Neural progenitor cell (in vitro differentiated cells): ENCODE results near the gene MYORG. TPM values are rescaled to one million over a fixed set of nuclear protein-coding genes. Genes with fewer than 3 reads are reported as not detected.

Experiments
- DNase-seq: peaks from one replicate; pipeline ENCODE4 v3.0.0-alpha.2; 2016; ENCODE audit warnings: low spot score
- H2AFZ ChIP-seq: fragments of 200-600 bp; sonication (generic); replicated peaks from 2 replicates; pipeline ENCODE4 v1.6.1; 2016; ENCODE audit warnings: antibody characterized with exemption
- H3F3A ChIP-seq: fragments of 200-600 bp; sonication (generic); 2 replicates; pipeline ENCODE4 v1.6.1; 2016; ENCODE audit warnings: antibody characterized with exemption, low read depth
- H3K27ac ChIP-seq: fragments of 200-600 bp; sonication (generic); 2 replicates; pipeline ENCODE4 v1.5.1; 2016; ENCODE audit warnings: mild to moderate bottlenecking
- H3K27me3 ChIP-seq: fragments of 200-600 bp; sonication (generic); 2 replicates; pipeline ENCODE4 v1.6.1; 2016; ENCODE audit warnings: mild to moderate bottlenecking, moderate library complexity
- H3K36me3 ChIP-seq: fragments of 200-600 bp; sonication (generic); 2 replicates; pipeline ENCODE4 v1.5.1; 2016
- H3K4me1 ChIP-seq: fragments of 200-600 bp; sonication (generic); 2 replicates; pipeline ENCODE4 v1.6.1; 2016; ENCODE audit warnings: mixed run types
- H3K4me2 ChIP-seq: fragments of 200-600 bp; sonication (generic); 2 replicates; pipeline ENCODE4 v1.6.1; 2016
- H3K4me3 ChIP-seq: fragments of 200-600 bp; sonication (generic); 2 replicates; pipeline ENCODE4 v1.5.1; 2016
- H3K79me2 ChIP-seq: fragments of 200-600 bp; sonication (generic); 2 replicates; pipeline ENCODE4 v1.6.1; 2016; ENCODE audit warnings: low read depth
- H3K9ac ChIP-seq: fragments of 200-600 bp; sonication (generic); 2 replicates; pipeline ENCODE4 v1.6.1; 2016
- H3K9me3 ChIP-seq: fragments of 200-600 bp; sonication (generic); 2 replicates; pipeline ENCODE4 v1.5.1; 2016; ENCODE audit warnings: low read depth
- H4K20me1 ChIP-seq: fragments of 200-600 bp; sonication (generic); 2 replicates; pipeline ENCODE4 v1.6.1; 2016; ENCODE audit warnings: low read depth
- H3K27ac Mint-ChIP-seq: 3 replicates; pipeline ENCODE4 v1.8.0; 2021; ENCODE audit warnings: mixed read lengths
- H3K27me3 Mint-ChIP-seq: 2 replicates; pipeline ENCODE4 v1.8.0; 2022; ENCODE audit warnings: low read depth, mild to moderate bottlenecking, inconsistent platforms, moderate library complexity, mixed read lengths; ENCODE audit not compliant: insufficient read depth
- H3K36me3 Mint-ChIP-seq: 3 replicates; pipeline ENCODE4 v1.8.0; 2021; ENCODE audit warnings: mixed read lengths
- H3K4me1 Mint-ChIP-seq: 3 replicates; pipeline ENCODE4 v1.8.0; 2021; ENCODE audit warnings: mixed read lengths
- H3K4me3 Mint-ChIP-seq: 3 replicates; pipeline ENCODE4 v1.8.0; 2021; ENCODE audit warnings: mild to moderate bottlenecking, moderate library complexity, mixed read lengths
- H3K9me3 Mint-ChIP-seq: 3 replicates; pipeline ENCODE4 v1.8.0; 2020; ENCODE audit warnings: mixed read lengths
- CTCF ChIP-seq: fragments of 200-600 bp; sonication (generic); IDR thresholded peaks from 2 replicates; pipeline ENCODE4 v1.5.1; 2017; ENCODE audit warnings: antibody characterized with exemption, mild to moderate bottlenecking
- EZH2 ChIP-seq: fragments of 200-600 bp; sonication (generic); IDR thresholded peaks from 2 replicates; pipeline ENCODE4 v1.6.1; 2017; ENCODE audit warnings: antibody characterized with exemption, mild to moderate bottlenecking, moderate library complexity
- EZH2phosphoT487 ChIP-seq: fragments of 200-600 bp; sonication (generic); IDR thresholded peaks from 2 replicates; pipeline ENCODE4 v1.6.1; 2017; ENCODE audit warnings: antibody characterized with exemption
- total RNA-seq: library from RNA; depleted of rRNA; stranded (reverse); fragments of >200 nt; gene quantifications from 2 replicates; pipeline ENCODE4 v1.2.3, GENCODE V29; 2015; ENCODE audit warnings: low replicate concordance

MYORG gene
- total RNA-seq, 1 donor from 2014 or later = 0.04 TPM

GRCh38 chr9:34382054-34382453 is 5.4 kb upstream of the MYORG start:
- no peak overlapping the region for H3K27ac Mint-ChIP-seq
- no peak overlapping the region for H3K4me3 ChIP-seq

GRCh38 chr9:34381323-34381722 is 4.6 kb upstream of the MYORG start:
- Histone ChIP-seq H3K4me3 (peak overlapping the region; percentile 52), H3K4me1 (peaks cover 7% of the 10 kb centered on the region), H3K9me3 (no peaks in the 10 kb centered on the region), H3K79me2 (no peaks in the 10 kb centered on the region), H3K4me2 (peak overlapping the region; percentile 86), H3K27ac (no peak overlapping the region), H3K27me3 (peaks cover 87% of the 10 kb centered on the region), H2AFZ (peak overlapping the region; percentile 26), H3K36me3 (no peaks in the 10 kb centered on the region), H4K20me1 (peaks cover 7% of the 10 kb centered on the region), H3K9ac (no peak overlapping the region), H3F3A (peaks cover 13% of the 10 kb centered on the region)
- peak; percentile 34 for DNase-seq
- TF ChIP-seq EZH2phosphoT487 (peak; percentile 0), EZH2 (no peak)
- H3K36me3 Mint-ChIP-seq = no peaks in the 10 kb centered on the region
- peaks cover 46% of the 10 kb centered on the region for H3K27me3 Mint-ChIP-seq
- H3K27ac Mint-ChIP-seq = no peak overlapping the region
- peaks cover 24% of the 10 kb centered on the region for H3K4me1 Mint-ChIP-seq
- peak overlapping the region; percentile 81 for H3K4me3 Mint-ChIP-seq
- H3K9me3 Mint-ChIP-seq = peaks cover 2% of the 10 kb centered on the region

More at GRCh38 chr9:34382054-34382453, 5.4 kb upstream of the MYORG start:
- Mint-ChIP-seq H3K36me3 (no peaks in the 10 kb centered on the region), H3K4me1 (peaks cover 24% of the 10 kb centered on the region), H3K4me3 (peak overlapping the region; percentile 81), H3K27me3 (peaks cover 46% of the 10 kb centered on the region), H3K9me3 (peaks cover 2% of the 10 kb centered on the region)
- Histone ChIP-seq H3K36me3 (no peaks in the 10 kb centered on the region), H2AFZ (no peak overlapping the region), H3K4me1 (peaks cover 7% of the 10 kb centered on the region), H3K9me3 (no peaks in the 10 kb centered on the region), H3K79me2 (no peaks in the 10 kb centered on the region), H3K27ac (no peak overlapping the region), H3K4me2 (no peak overlapping the region), H4K20me1 (peaks cover 7% of the 10 kb centered on the region), H3F3A (peaks cover 13% of the 10 kb centered on the region), H3K27me3 (peaks cover 79% of the 10 kb centered on the region), H3K9ac (no peak overlapping the region)
- DNase-seq = no peak
- TF ChIP-seq CTCF = no peak
- no peak for TF ChIP-seq EZH2phosphoT487
- no peak for TF ChIP-seq EZH2

GRCh38 chr9:34380511-34381315 is 4.0 kb upstream of the MYORG start:
- peaks cover 7% of the 10 kb centered on the region for H3K4me1 ChIP-seq
- peaks cover 7% of the 10 kb centered on the region for H4K20me1 ChIP-seq
- DNase-seq = peak; percentile 90
- no peaks in the 10 kb centered on the region for H3K36me3 ChIP-seq
- H3K4me2 ChIP-seq = peak overlapping the region; percentile 86
- H3K9me3 Mint-ChIP-seq = peaks cover 2% of the 10 kb centered on the region
- no peak overlapping the region for H3K9ac ChIP-seq
- H3K27me3 ChIP-seq = peaks cover 93% of the 10 kb centered on the region
- peak overlapping the region; percentile 26 for H2AFZ ChIP-seq
- H3K27ac Mint-ChIP-seq = no peak overlapping the region
- no peak overlapping the region for H3K27ac ChIP-seq
- no peak for TF ChIP-seq CTCF
- peak; percentile 17 for TF ChIP-seq EZH2phosphoT487
- TF ChIP-seq EZH2 = peak; percentile 36
- no peaks in the 10 kb centered on the region for H3K9me3 ChIP-seq
- no peaks in the 10 kb centered on the region for H3K36me3 Mint-ChIP-seq
- peaks cover 49% of the 10 kb centered on the region for H3K27me3 Mint-ChIP-seq
- peak overlapping the region; percentile 52 for H3K4me3 ChIP-seq
- H3F3A ChIP-seq = peaks cover 13% of the 10 kb centered on the region
- no peaks in the 10 kb centered on the region for H3K79me2 ChIP-seq
- peak overlapping the region; percentile 86 for H3K4me3 Mint-ChIP-seq
- peaks cover 30% of the 10 kb centered on the region for H3K4me1 Mint-ChIP-seq

GRCh38 chr9:34380034-34380510 is 3.4 kb upstream of the MYORG start:
- Histone ChIP-seq H3K4me2 (peak overlapping the region; percentile 86), H3K79me2 (no peaks in the 10 kb centered on the region), H3K27me3 (peaks cover 99% of the 10 kb centered on the region), H3K9ac (no peak overlapping the region), H3F3A (peaks cover 13% of the 10 kb centered on the region), H2AFZ (peak overlapping the region; percentile 80), H3K9me3 (no peaks in the 10 kb centered on the region), H3K4me3 (peak overlapping the region; percentile 52), H4K20me1 (peaks cover 12% of the 10 kb centered on the region), H3K36me3 (no peaks in the 10 kb centered on the region), H3K4me1 (peaks cover 7% of the 10 kb centered on the region), H3K27ac (no peak overlapping the region)
- no peak overlapping the region for H3K27ac Mint-ChIP-seq
- H3K36me3 Mint-ChIP-seq = no peaks in the 10 kb centered on the region
- peak overlapping the region; percentile 86 for H3K4me3 Mint-ChIP-seq
- peaks cover 49% of the 10 kb centered on the region for H3K27me3 Mint-ChIP-seq
- peak; percentile 56 for DNase-seq
- peaks cover 36% of the 10 kb centered on the region for H3K4me1 Mint-ChIP-seq
- H3K9me3 Mint-ChIP-seq = peaks cover 2% of the 10 kb centered on the region
- peak; percentile 61 for TF ChIP-seq EZH2phosphoT487
- no peak for TF ChIP-seq CTCF
- TF ChIP-seq EZH2 = peak; percentile 74
